ENCODE data around the gene GPHN.

DNA sequence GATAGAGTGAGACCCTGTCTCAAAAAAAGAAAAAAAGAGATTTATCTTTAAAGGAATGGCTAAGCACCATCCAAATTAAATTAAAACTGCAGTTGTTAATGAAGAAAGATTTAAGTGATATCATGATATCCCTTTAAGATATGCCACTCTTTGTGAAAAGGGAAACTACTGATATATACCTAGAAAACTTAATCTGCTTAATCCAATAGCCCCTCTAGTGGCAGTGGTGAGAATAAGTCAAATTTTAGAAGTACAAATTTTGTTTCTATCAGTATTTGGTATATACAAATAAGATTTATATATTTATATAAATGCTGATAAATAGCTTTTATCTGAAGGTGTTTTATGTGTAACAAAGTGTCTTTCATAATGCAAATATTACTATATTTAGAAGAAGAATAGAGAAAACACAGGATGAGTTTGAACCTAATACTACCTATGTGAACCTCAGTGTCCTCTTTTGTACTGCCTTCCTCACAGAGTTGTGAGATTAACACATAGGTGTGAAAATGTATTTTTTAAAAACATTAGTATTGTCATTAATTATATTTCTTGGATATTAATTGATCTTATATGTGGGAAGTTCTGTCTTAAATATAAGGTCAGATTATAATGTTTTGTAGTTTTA, 629.9 kb downstream of the GPHN start:
- TF ChIP-seq, protein P1, sequence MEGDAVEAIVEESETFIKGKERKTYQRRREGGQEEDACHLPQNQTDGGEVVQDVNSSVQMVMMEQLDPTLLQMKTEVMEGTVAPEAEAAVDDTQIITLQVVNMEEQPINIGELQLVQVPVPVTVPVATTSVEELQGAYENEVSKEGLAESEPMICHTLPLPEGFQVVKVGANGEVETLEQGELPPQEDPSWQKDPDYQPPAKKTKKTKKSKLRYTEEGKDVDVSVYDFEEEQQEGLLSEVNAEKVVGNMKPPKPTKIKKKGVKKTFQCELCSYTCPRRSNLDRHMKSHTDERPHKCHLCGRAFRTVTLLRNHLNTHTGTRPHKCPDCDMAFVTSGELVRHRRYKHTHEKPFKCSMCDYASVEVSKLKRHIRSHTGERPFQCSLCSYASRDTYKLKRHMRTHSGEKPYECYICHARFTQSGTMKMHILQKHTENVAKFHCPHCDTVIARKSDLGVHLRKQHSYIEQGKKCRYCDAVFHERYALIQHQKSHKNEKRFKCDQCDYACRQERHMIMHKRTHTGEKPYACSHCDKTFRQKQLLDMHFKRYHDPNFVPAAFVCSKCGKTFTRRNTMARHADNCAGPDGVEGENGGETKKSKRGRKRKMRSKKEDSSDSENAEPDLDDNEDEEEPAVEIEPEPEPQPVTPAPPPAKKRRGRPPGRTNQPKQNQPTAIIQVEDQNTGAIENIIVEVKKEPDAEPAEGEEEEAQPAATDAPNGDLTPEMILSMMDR (IDR thresholded peaks at IDR 0.05), result no peak
- TF ChIP-seq POLR2A (IDR thresholded peaks at IDR 0.05), result no peak
